ENCODE measurements around the gene CDK6.
"Not testable (repeated sequence)": the region's sequence is repeated elsewhere in the genome, so short reads cannot be mapped to it uniquely, and the experiment has no call there.

Gene CDK6

GRCh38 chr7:92755680-92756079 lies 80.7 kb downstream of the CDK6 start:
- no peak for DNase-seq

- no peak for DNase-seq
Measured at GRCh38 chr7:92754919-92755581, 81.3 kb downstream of the CDK6 start.

DNA sequence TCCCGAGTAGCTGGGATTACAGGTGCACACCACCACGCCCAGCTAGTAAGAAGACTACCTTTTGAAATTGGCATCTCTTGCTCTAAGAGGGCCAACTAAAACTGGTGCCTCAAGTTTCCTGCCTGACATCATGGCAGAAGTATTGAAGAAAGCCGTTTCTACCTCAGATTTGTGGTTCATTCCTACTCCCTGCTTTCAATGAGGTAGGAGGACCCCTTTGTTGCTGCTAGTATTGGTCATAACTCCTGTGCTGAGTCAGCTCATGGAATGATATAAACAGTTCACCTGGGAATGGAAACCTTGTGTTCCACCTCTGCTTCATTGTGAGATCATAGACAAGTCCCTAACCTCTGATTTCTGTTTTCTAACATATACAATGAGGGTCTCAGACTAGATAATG lies 82.8 kb downstream of the CDK6 start:
- DNase-seq, result no peak

GRCh38 chr7:92751902-92752901 lies 84.2 kb downstream of the CDK6 start:
- DNase-seq, result no peak

GRCh38 chr7:92750946-92751345 lies 85.4 kb downstream of the CDK6 start:
- DNase-seq, result no peak

- no peak for DNase-seq
Measured at GRCh38 chr7:92750447-92750839, 85.9 kb downstream of the CDK6 start.

- no peak for DNase-seq
Measured at GRCh38 chr7:92749832-92750446, 86.4 kb downstream of the CDK6 start.

- no peak for DNase-seq
Measured at GRCh38 chr7:92749327-92749755, 87.0 kb downstream of the CDK6 start.

DNA sequence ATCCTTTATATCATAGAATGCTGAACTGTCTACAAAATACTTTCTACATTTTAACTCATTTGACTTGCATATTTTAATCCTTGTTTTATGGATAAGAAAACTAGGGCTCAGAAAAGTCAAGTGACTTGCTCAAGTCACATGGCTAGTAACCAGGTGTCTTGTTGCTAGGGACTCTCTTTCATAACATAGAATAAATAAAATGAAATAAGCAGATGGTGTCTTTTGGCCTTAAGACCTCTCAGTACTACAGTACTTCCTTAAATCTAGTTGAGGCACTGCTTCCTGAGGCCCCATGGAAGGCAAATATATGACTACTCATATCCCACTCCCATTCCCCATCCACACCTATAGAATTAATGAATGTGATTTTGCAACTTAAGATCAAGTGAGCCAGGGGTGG lies 87.9 kb downstream of the CDK6 start:
- no peak for DNase-seq

DNA sequence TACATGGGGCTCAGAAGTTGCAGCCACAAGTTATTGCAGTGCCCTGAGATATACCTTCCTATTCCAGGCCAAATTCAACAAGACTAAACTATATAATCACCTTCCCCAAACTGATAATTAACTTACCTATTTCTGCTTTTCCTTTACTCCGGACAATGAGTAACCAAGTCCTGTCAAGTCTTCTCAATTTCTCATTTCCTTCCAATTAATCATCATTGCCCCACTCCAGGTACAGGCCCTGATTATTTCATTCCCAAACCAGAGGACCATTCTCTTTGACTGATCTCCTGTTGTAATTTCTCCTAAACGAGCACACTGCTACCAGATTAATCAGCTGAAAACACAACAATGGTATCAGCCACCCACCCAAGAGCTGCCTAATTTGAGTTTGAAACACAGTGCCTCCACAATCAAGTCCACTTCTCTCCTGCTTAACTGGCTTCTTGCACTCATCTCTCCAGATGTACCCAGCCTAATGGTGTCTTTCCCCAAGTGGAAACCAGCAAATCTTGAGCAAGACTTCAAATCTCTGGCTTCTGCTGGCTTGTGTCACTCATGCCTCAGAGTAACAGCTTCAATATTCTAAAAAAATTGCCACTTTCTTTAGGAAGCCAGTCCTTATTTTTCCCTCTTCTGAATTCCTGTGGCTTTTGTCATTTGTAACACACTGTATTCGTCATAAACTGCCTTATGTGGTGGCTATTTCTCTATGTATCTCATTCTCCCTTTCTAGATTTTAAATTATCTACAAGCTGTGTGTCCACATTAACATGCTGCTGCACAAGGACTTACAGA lies 89.1 kb downstream of the CDK6 start:
- DNase-seq, result no peak

- no peak for DNase-seq
Measured at GRCh38 chr7:92745241-92745640, 91.1 kb downstream of the CDK6 start.

DNA sequence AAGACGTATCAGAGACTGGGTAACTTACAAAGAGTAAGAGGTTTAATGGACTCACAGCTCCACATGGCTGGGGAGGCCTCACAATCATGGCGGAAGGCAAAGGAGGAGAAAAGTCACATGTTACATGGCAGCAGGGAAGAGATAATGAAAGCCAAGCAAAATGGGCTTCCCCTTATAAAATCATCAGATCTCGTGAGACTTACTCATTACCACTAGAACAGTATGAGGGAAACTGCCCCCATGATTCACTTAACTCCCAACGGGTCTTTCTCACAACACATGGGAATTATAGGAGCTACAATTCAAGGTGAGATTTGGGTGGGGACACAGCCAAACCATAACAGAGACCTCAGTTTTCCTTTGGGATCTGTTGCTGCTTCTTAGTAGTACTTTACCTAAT lies 92.2 kb downstream of the CDK6 start:
- not testable (repeated sequence) for DNase-seq

DNA sequence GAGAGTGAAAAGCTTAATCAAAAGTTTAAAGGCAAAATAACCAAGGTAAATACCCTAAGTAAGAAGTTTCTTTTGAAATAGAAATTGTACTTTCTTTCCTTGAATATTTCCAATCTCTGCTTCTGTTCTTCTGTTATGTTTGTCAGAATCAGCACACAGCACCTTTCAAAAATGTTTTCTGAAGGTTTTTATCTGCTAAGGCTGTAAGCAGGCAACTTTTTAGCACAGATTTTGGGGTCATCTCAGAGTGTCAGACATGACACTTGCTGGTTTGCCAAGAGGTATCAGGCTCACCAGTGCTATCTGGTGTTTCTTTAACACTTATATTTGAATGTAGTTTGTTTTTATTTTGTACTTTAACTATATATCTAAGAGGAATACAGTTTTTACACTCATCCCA lies 94.2 kb downstream of the CDK6 start:
- no peak for DNase-seq

DNA sequence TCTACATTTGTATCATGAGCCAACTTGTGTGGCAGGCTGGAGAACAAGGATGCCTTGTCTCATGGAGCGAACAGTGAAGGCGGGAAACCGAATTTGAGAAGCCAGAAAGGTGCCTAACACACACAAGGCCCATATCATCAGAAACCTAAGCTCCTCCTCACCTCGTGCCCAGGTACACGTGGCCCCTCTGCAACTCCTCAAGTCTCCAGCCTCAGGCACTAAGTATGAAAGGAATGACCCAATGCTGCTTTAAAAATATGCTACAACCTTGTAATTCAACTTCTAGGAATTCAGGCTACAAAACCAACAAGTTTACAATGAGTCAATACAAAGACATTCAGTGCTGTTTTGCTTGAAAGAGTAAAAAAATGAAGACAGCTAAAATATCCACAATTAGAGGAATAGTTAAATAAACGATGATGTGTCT lies 95.7 kb downstream of the CDK6 start:
- no peak for DNase-seq

DNA sequence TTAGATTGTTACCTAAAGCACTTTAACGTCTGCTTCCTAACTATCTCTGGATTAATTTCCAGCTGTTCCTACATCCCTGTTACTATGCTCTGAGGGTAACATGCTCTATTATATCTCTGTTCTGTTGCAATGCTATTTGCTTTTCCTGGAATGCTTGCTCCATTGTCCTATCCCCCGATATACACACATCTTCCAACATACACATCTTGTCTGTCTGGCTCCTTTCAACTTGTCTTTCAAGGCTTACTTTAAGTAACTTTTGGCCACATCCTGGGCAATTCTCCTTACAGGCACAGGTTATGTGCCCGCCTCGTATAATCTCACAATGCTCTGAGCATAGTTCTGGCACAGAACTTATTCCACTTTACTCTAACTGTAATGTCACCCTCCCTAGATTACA lies 96.2 kb downstream of the CDK6 start:
- no peak for DNase-seq

- DNase-seq, result no peak
Measured at GRCh38 chr7:92739091-92739490, 97.3 kb downstream of the CDK6 start.

DNA sequence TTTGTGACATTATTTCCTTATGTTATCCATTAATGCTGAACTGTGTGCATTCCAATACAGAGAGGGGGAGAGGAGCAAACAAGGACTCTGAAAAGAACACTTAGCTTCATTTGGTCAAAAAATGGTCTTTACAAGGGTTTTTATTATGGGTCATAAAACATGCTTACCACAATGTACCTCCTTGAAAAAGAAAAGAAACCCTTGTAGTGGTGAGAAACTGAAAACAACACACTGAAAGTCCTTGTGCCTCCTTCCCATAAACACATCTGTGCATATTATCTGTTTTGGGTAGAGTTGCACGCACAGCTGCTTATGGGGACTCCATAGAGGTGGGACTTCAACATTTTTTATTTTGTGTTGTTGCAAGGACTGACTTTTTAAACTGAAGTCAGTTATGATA lies 98.7 kb downstream of the CDK6 start:
- DNase-seq, result no peak

DNA sequence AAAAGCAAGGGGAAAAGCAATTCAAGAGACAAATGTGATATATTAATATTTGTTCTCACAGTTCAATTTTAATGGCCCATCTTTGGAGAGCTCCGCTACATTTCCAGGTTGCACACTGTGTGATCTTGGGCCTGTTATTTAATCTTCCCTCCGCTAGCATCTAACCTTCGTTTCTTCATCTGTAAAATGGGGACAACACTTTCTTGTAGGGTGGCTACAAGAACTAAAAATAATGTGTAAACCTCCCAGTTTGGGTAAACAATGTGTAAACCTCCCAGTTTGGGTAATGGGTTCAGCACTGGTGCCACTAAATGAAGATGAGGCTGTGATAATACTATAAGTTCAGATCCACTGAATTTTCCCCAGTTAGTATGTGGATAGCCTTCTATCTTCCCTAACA lies 99.5 kb downstream of the CDK6 start:
- DNase-seq, result no peak

GRCh38 chr7:92735707-92736106 lies 100.7 kb downstream of the CDK6 start:
- DNase-seq, result no peak

- DNase-seq, result no peak
Measured at GRCh38 chr7:92732316-92733036, 103.9 kb downstream of the CDK6 start.

DNA sequence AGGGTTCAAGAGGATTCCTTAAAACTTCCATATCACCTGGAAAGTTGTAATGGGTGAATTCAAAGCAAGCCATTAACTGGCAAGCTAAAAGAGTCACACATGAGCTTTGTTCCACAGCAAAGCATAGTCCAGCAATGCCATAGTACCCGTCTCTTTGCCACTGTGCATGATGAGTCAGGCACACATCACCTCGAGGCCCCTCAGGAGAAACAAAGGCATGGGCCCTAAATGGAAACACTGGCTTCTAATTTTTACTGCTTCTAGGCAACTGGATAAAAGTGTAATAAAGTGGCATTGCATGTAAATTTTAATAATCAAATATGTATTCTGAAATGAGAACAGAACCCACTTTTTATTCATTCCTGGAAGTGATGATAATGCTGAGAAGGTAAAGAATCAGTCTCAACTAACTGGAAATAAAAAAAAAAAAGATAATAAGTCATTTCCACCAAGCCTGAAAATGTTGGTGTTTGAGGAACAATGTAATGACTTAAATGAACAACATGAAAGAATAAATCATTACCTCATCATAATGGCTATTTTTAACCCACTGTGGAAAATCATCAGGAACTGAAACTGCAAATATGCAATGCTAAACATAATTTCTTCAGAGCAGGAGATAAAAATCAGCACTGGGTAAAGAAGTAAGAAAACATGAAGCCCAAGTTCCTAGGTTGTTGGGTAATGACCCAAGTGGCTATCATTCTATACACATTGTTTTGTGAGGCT lies 104.9 kb downstream of the CDK6 start:
- DNase-seq, result no peak

All from NCI-H2029 (cell line).